NOMO-1 treated with dmso at 0.1 percent for 144 hours (cell line): ENCODE results near the gene ARSG.

ENCODE experiments used
- DNase-seq: peaks from one replicate; lab custom pipeline; 2025; ENCODE audit not compliant: unreplicated experiment; lab: John Stamatoyannopoulos, UW

ARSG gene

GRCh38 chr17:68463211-68464019, 172.1 kb downstream of the ARSG start:
- DNase-seq = no peak

DNA sequence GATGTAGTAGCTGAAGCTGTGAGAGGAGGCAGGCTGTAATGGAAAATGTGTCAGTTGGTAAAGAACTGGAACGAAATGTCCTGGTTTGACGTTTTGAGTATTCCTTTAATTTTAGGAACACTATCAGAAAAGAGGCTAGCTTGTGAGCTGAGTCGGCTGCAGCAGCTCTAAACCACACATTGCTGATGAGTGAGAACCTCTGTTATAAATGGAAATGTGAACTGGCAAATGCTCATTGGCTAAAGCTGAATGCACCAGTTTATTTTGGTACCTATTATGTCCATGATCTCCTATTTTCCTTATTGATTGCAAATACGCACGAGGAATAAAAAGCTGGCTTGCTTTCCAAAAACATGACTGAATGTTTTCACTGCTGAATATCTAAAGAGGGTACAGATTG, 177.0 kb downstream of the ARSG start:
- no peak for DNase-seq

DNA sequence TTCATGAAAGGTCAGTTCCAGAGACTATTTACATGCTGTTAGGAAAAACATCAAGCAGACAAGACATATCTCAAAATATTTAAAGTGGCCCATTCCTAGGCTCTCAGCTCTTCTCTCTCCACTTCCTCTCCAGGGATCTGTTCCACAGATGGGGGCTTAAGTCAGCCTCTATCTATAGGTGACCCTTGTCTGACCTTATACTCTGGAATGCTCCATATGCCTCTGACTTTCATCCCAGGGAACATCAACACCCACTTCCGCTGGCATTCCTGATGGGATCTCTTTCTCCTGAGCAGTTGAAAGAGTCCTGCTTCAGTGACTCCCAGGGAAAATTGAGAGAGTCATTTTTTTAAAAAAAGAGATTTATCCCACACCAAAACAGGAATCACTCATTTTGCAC, 177.5 kb downstream of the ARSG start:
- DNase-seq = no peak
